OCI-LY1 (cell line): ENCODE data around the gene DCC.

ENCODE experiments used
- CTCF ChIP-seq: fragments of 200-600 bp; sonication (generic), shearing (Covaris generic); IDR thresholded peaks from 2 replicates; pipeline ENCODE4 v1.5.1; 2017; ENCODE audit warnings: mild to moderate bottlenecking, antibody characterized with exemption, low read length, moderate library complexity, mixed read lengths
- EZH2 ChIP-seq: fragments of 200-600 bp; sonication (generic), shearing (Covaris generic); IDR thresholded peaks from 2 replicates; pipeline ENCODE4 v1.8.0; 2017; ENCODE audit warnings: borderline replicate concordance, mixed run types, mild to moderate bottlenecking, antibody characterized with exemption, low read length, moderate library complexity, mixed read lengths

GRCh38 chr18:52363861-52364260 is 23.9 kb downstream of the DCC start:
- TF ChIP-seq CTCF (no peak), EZH2 (no peak)
